ENCODE data around the gene ST3GAL3.
A peak's percentile ranks its signal among the peaks of the same experiment; 100 is the strongest.

DNA sequence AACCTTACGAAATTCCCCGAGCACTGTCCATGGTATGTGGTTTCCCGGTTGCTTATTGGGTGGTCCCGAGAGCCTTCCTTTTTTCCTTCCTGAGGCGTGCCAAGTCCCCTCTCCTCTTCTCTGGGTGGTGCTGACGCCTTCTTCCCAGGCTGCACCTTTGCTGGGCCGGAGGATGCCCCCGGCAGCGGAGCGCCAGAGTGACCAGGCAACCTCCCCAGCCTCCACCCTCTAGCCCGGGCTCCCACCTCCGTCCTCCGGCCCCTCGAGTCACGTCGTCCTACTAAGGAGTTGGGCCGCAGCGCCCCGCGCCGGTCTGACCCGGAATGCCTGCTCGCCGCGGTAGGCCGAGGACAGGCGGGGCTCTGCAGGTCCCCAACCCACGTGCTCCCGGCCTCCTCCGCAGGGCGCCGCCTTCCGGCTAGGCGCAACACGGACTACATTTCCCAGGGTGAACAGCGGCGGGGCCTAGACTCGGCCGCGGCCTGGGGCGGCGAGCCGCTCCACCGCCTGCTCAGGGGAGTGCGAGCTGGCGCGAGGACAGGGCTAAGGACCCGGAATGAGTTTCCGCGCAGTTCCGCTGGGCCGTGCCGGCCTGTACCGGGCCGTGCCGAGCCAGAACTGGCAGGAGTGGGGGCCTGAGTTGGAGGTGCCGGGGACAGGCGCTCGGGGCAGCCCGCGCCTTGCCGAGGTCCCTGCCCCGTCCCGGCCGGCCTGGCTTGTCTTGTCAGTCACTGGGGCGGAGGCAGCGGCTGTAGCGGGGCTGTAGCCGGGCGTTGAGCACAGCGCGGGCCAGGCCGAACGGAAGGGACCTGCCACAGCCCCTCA is 239.1 kb downstream of the ST3GAL3 start, which contains the start of gene IPO13:
- peak; percentile 61 to 84 for TF ChIP-seq CTCF (conservative IDR thresholded peaks at IDR 0.05; ENCODE audit: low read depth in 2 of 2)
- TF ChIP-seq EZH2 (IDR thresholded peaks at IDR 0.05; ENCODE audit: low read depth, unreplicated experiment), result no peak
- TF ChIP-seq POLR2AphosphoS5 (IDR thresholded peaks at IDR 0.05; ENCODE audit: low read depth), result peak; percentile 85
- no peak for TF ChIP-seq EZH2phosphoT487 (IDR thresholded peaks at IDR 0.05; ENCODE audit: unreplicated experiment)
- no peak for TF ChIP-seq STAT1 (IDR thresholded peaks at IDR 0.05; ENCODE audit: unreplicated experiment)
- TF ChIP-seq ZNF114 (CRISPR knock-in tag; IDR thresholded peaks at IDR 0.05), result no peak
- no peak for TF ChIP-seq JUNB (IDR thresholded peaks at IDR 0.05; ENCODE audit: unreplicated experiment)
- TF ChIP-seq REST (IDR thresholded peaks at IDR 0.05; ENCODE audit: unreplicated experiment), result peak; percentile 81
- no peak for TF ChIP-seq ZNF331 (CRISPR knock-in tag; IDR thresholded peaks at IDR 0.05; ENCODE audit: low read depth)
- TF ChIP-seq ETS1 (IDR thresholded peaks at IDR 0.05), result peak; percentile 91
- no peak for TF ChIP-seq NANOG (IDR thresholded peaks at IDR 0.05; ENCODE audit: borderline replicate concordance)

All from GM23338 (cell line).